ENCODE results near the gene HMGCR. TPM values are rescaled to one million over a fixed set of nuclear protein-coding genes. Genes with fewer than 3 reads are reported as not detected.

HMGCR gene
- total and polyA plus RNA-seq, 4 donors = 12.4 to 237 (median 77.1) TPM

DNA sequence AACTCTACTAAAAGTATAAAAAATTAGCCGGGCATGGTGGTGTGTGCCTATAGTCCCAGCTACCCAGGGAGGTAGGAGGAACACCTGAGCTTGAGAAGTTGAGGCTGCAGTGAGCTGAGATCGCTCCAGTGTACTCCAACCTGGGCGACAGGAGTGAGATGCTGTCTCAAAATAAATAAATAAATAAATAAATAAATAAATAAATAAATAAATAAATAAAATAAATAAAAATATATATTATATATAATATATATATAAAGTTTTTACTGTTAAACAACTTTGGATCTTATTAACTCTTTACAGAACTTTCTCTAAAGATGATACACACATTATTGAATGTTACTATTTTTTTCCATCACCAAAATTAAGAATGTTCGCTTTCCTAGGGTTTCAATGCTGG lies 38.4 kb downstream of the HMGCR start:
- Histone ChIP-seq H3K27me3 (ENCODE audit: control insufficient read depth in 4 of 4, insufficient read depth in 4 of 4, low read length in 3 of 4) (no peaks in the 10 kb centered on the region), H3K4me3 (ENCODE audit: low read depth in 1 of 3, low read length in 3 of 3) (no peak overlapping the region), H3K27ac (ENCODE audit: low read depth in 1 of 2, low read length in 2 of 2) (no peak overlapping the region), H3K36me3 (ENCODE audit: control insufficient read depth in 4 of 4, insufficient read depth in 3 of 4, low read depth in 1 of 4, low read length in 3 of 4) (peaks cover 0 to 42% (median 17%) of the 10 kb centered on the region in 4 donors), H3K9me3 (ENCODE audit: control insufficient read depth in 4 of 4, low read length in 3 of 4) (no peaks in the 10 kb centered on the region), H3K4me1 (ENCODE audit: control insufficient read depth in 4 of 4, insufficient read depth in 4 of 4, low read length in 3 of 4) (no peaks in the 10 kb centered on the region), H3K9ac (ENCODE audit: low read depth in 1 of 2, low read length in 2 of 2) (no peak overlapping the region)
- TF ChIP-seq HNF4A (conservative IDR thresholded peaks at IDR 0.05) = no peak
- TF ChIP-seq SP1 (IDR thresholded peaks at IDR 0.05) = no peak
- TF ChIP-seq, protein P1, sequence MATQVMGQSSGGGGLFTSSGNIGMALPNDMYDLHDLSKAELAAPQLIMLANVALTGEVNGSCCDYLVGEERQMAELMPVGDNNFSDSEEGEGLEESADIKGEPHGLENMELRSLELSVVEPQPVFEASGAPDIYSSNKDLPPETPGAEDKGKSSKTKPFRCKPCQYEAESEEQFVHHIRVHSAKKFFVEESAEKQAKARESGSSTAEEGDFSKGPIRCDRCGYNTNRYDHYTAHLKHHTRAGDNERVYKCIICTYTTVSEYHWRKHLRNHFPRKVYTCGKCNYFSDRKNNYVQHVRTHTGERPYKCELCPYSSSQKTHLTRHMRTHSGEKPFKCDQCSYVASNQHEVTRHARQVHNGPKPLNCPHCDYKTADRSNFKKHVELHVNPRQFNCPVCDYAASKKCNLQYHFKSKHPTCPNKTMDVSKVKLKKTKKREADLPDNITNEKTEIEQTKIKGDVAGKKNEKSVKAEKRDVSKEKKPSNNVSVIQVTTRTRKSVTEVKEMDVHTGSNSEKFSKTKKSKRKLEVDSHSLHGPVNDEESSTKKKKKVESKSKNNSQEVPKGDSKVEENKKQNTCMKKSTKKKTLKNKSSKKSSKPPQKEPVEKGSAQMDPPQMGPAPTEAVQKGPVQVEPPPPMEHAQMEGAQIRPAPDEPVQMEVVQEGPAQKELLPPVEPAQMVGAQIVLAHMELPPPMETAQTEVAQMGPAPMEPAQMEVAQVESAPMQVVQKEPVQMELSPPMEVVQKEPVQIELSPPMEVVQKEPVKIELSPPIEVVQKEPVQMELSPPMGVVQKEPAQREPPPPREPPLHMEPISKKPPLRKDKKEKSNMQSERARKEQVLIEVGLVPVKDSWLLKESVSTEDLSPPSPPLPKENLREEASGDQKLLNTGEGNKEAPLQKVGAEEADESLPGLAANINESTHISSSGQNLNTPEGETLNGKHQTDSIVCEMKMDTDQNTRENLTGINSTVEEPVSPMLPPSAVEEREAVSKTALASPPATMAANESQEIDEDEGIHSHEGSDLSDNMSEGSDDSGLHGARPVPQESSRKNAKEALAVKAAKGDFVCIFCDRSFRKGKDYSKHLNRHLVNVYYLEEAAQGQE (IDR thresholded peaks at IDR 0.05) = no peak
- TF ChIP-seq RAD21 (IDR thresholded peaks at IDR 0.05) = no peak
- no peak for TF ChIP-seq NR2F2 (IDR thresholded peaks at IDR 0.05)
- no peak for TF ChIP-seq GABPA (IDR thresholded peaks at IDR 0.05 in 1 of 2, conservative IDR thresholded peaks at IDR 0.05 in 1 of 2)
- TF ChIP-seq, protein P2, sequence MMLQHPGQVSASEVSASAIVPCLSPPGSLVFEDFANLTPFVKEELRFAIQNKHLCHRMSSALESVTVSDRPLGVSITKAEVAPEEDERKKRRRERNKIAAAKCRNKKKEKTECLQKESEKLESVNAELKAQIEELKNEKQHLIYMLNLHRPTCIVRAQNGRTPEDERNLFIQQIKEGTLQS (IDR thresholded peaks at IDR 0.05) = no peak
- TF ChIP-seq, protein P3, sequence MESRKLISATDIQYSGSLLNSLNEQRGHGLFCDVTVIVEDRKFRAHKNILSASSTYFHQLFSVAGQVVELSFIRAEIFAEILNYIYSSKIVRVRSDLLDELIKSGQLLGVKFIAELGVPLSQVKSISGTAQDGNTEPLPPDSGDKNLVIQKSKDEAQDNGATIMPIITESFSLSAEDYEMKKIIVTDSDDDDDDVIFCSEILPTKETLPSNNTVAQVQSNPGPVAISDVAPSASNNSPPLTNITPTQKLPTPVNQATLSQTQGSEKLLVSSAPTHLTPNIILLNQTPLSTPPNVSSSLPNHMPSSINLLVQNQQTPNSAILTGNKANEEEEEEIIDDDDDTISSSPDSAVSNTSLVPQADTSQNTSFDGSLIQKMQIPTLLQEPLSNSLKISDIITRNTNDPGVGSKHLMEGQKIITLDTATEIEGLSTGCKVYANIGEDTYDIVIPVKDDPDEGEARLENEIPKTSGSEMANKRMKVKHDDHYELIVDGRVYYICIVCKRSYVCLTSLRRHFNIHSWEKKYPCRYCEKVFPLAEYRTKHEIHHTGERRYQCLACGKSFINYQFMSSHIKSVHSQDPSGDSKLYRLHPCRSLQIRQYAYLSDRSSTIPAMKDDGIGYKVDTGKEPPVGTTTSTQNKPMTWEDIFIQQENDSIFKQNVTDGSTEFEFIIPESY (IDR thresholded peaks at IDR 0.05) = no peak
- no peak for TF ChIP-seq EGR1 (IDR thresholded peaks at IDR 0.05; ENCODE audit: low read depth in 2 of 2)
- TF ChIP-seq RXRA (IDR thresholded peaks at IDR 0.05) = no peak
- no peak for TF ChIP-seq FOXA1 (IDR thresholded peaks at IDR 0.05)
- no peak for TF ChIP-seq JUND (IDR thresholded peaks at IDR 0.05)
- no peak for TF ChIP-seq YY1 (IDR thresholded peaks at IDR 0.05)
- no peak for TF ChIP-seq HNF4G (IDR thresholded peaks at IDR 0.05)
- no peak for DNase-seq (ENCODE audit: low spot score)
- WGBS = 98% methylated on average over 4 of the region's 4 CpGs

DNA sequence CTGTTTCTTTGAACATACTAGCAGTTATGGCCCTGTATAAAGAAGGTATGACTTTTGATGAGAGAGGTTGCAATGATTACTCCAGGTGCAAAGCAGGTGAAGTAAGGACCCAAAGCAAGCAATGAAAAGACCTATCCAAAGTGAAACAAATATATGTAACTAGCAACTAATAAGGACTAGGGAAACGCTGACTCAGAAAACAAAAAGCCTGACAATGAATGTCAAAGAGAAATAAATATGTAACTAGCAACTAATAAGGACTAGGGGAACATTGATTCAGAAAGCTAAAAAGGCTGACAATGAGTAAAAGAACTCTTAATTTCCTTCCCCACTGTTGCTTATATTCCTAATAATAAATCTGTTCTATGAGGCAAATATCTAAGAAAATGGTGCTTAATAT lies 43.1 kb downstream of the HMGCR start:
- Histone ChIP-seq H3K4me3 (ENCODE audit: low read depth in 1 of 3, low read length in 3 of 3) (no peak overlapping the region), H3K27me3 (ENCODE audit: control insufficient read depth in 4 of 4, insufficient read depth in 4 of 4, low read length in 3 of 4) (no peaks in the 10 kb centered on the region), H3K4me1 (ENCODE audit: control insufficient read depth in 4 of 4, insufficient read depth in 4 of 4, low read length in 3 of 4) (no peaks in the 10 kb centered on the region), H3K9ac (ENCODE audit: low read depth in 1 of 2, low read length in 2 of 2) (no peak overlapping the region), H3K27ac (ENCODE audit: low read depth in 1 of 2, low read length in 2 of 2) (no peak overlapping the region), H3K36me3 (ENCODE audit: control insufficient read depth in 4 of 4, insufficient read depth in 3 of 4, low read depth in 1 of 4, low read length in 3 of 4) (peaks cover 0 to 52% (median 42%) of the 10 kb centered on the region in 4 donors), H3K9me3 (ENCODE audit: control insufficient read depth in 4 of 4, low read length in 3 of 4) (no peaks in the 10 kb centered on the region)
- TF ChIP-seq, protein P3 (IDR thresholded peaks at IDR 0.05) = no peak
- TF ChIP-seq, protein P2 (IDR thresholded peaks at IDR 0.05) = no peak
- TF ChIP-seq NR2F2 (IDR thresholded peaks at IDR 0.05) = no peak
- no peak for TF ChIP-seq HNF4G (IDR thresholded peaks at IDR 0.05)
- TF ChIP-seq JUND (IDR thresholded peaks at IDR 0.05) = no peak
- TF ChIP-seq RXRA (IDR thresholded peaks at IDR 0.05) = no peak
- no peak for TF ChIP-seq HNF4A (conservative IDR thresholded peaks at IDR 0.05)
- TF ChIP-seq FOXA1 (IDR thresholded peaks at IDR 0.05) = no peak
- no peak for DNase-seq (ENCODE audit: low spot score)
- 96% methylated on average over 1 of the region's 1 CpG for WGBS
